H1 (cell line): ENCODE measurements around the gene TACC2. TPM values are rescaled to one million over a fixed set of nuclear protein-coding genes. Genes with fewer than 3 reads are reported as not detected.

Experiments used
- CTCF ChIA-PET: fragments of 300-600 bp; sonication (Branson Sonifier 250); formaldehyde crosslinking; loops from one replicate; lab custom pipeline; 2021; ENCODE audit not compliant: partially characterized antibody; lab: Charles Lee
- POLR2A ChIA-PET: fragments of 300-600 bp; sonication (Branson Sonifier 250); formaldehyde crosslinking; loops from one replicate; lab custom pipeline; 2021; ENCODE audit warnings: inconsistent platforms; ENCODE audit not compliant: partially characterized antibody; lab: Charles Lee
- DNase-seq, 2 experiments: peaks; one replicate each; pipeline versions ENCODE4 v3.0.0 to v3.0.0-alpha.2; 2010 to 2022; ENCODE audit warnings: low spot score in 2 of 2, low read depth in 1 of 2, mixed read lengths in 1 of 2
- FAIRE-seq: peaks from 2 replicates; lab custom pipeline; 2011; peaks lifted over from hg19 to GRCh38; lab: Jason Lieb, UNC
- H2AFZ ChIP-seq: 2 replicates; pipeline ENCODE4 v1.8.1; 2012; ENCODE audit warnings: low read length, inconsistent platforms
- H2AK5ac ChIP-seq: 2 replicates; pipeline ENCODE4 v1.6.1; 2013; ENCODE audit warnings: low read depth, low read length
- H2BK120ac ChIP-seq: replicated peaks from 2 replicates; pipeline ENCODE3; 2013; ENCODE audit warnings: low read depth, low read length, inconsistent platforms
- H2BK12ac ChIP-seq: 2 replicates; pipeline ENCODE4 v1.6.1; 2013; ENCODE audit warnings: low read depth, low read length
- H2BK15ac ChIP-seq: 2 replicates; pipeline ENCODE4 v1.6.1; 2013; ENCODE audit warnings: low read length
- H2BK20ac ChIP-seq: 2 replicates; pipeline ENCODE4 v1.6.1; 2013; ENCODE audit warnings: low read length
- H2BK5ac ChIP-seq: 2 replicates; pipeline ENCODE4 v1.6.1; 2013; ENCODE audit warnings: low read depth, low read length
- H3K14ac ChIP-seq: 2 replicates; pipeline ENCODE4 v1.6.1; 2013; ENCODE audit warnings: inconsistent platforms; ENCODE audit not compliant: insufficient read length
- H3K18ac ChIP-seq: 2 replicates; pipeline ENCODE4 v1.6.1; 2013; ENCODE audit warnings: low read length; ENCODE audit errors: extremely low read depth
- H3K23ac ChIP-seq: 2 replicates; pipeline ENCODE4 v1.6.1; 2013; ENCODE audit warnings: inconsistent platforms; ENCODE audit not compliant: insufficient read length
- H3K23me2 ChIP-seq: 2 replicates; pipeline ENCODE4 v1.6.1; 2013; ENCODE audit warnings: low read depth, low read length
- H3K27ac ChIP-seq: 2 replicates; pipeline ENCODE4 v1.6.1; 2011; ENCODE audit warnings: low read depth, low read length, inconsistent platforms
- H3K27me3 ChIP-seq, 4 experiments: replicated peaks in 1 of 4; 1 replicate in 1 of 4; 2 replicates in 3 of 4; pipeline versions ENCODE4 v1.6.1 to v1.8.1; 2011 to 2013; ENCODE audit warnings: low read length in 3 of 4, mild to moderate bottlenecking in 3 of 4, inconsistent platforms in 2 of 4, mixed read lengths in 2 of 4, moderate library complexity in 1 of 4; ENCODE audit not compliant: control insufficient read depth in 3 of 4, insufficient read depth in 3 of 4; ENCODE audit errors: extremely low read depth in 1 of 4
- H3K36me3 ChIP-seq, 4 experiments: 2 replicates each; pipeline versions ENCODE4 v1.6.1 to v1.8.1; 2011 to 2013; ENCODE audit warnings: mild to moderate bottlenecking in 4 of 4, low read length in 3 of 4, moderate library complexity in 2 of 4, control low read depth in 1 of 4, inconsistent platforms in 1 of 4; ENCODE audit not compliant: insufficient read depth in 4 of 4, control insufficient read depth in 2 of 4
- H3K4ac ChIP-seq: replicated peaks from 2 replicates; pipeline ENCODE3; 2013; ENCODE audit warnings: low read length, low read depth, mixed read lengths, inconsistent platforms; ENCODE audit not compliant: insufficient read length
- H3K4me1 ChIP-seq, 4 experiments: replicated peaks in 1 of 4; 1 replicate in 1 of 4; 2 replicates in 3 of 4; pipeline versions ENCODE4 v1.6.1 to v1.8.1; 2011 to 2013; ENCODE audit warnings: low read length in 3 of 4, inconsistent platforms in 2 of 4, mixed read lengths in 1 of 4; ENCODE audit not compliant: insufficient read depth in 4 of 4, control insufficient read depth in 3 of 4
- H3K4me2 ChIP-seq, 2 experiments: 2 replicates each; pipeline versions ENCODE4 v1.6.1 to v1.8.1; 2011 to 2013; ENCODE audit warnings: low read depth in 2 of 2, low read length in 2 of 2, control low read depth in 1 of 2, inconsistent platforms in 1 of 2, mild to moderate bottlenecking in 1 of 2; ENCODE audit not compliant: insufficient read depth in 1 of 2
- H3K4me3 ChIP-seq, 4 experiments: fragments of 200-600, 300-600 bp in 1 of 4; sonication (generic), shearing (Covaris generic), sonication (Bioruptor Twin) in 1 of 4; 2 replicates each; pipeline versions ENCODE4 v1.5.1 to v1.8.1; 2011 to 2016; ENCODE audit warnings: low read length in 4 of 4, low read depth in 3 of 4, control low read depth in 2 of 4, inconsistent platforms in 2 of 4, mild to moderate bottlenecking in 2 of 4, mixed read lengths in 1 of 4, moderate library complexity in 1 of 4; ENCODE audit not compliant: insufficient read depth in 2 of 4; ENCODE audit errors: extremely low read depth in 1 of 4
- H3K56ac ChIP-seq: replicated peaks from 2 replicates; pipeline ENCODE3; 2013; ENCODE audit warnings: low read depth, mild to moderate bottlenecking, mixed read lengths, low read length, inconsistent platforms; ENCODE audit not compliant: insufficient read length
- H3K79me1 ChIP-seq: 2 replicates; pipeline ENCODE4 v1.6.1; 2013; ENCODE audit warnings: low read depth, low read length, control low read depth
- H3K79me2 ChIP-seq, 2 experiments: 2 replicates each; pipeline versions ENCODE4 v1.6.1 to v1.8.1; 2012 to 2013; ENCODE audit warnings: low read length in 2 of 2, mild to moderate bottlenecking in 2 of 2, inconsistent platforms in 1 of 2; ENCODE audit not compliant: insufficient read depth in 2 of 2, control insufficient read depth in 1 of 2
- H3K9ac ChIP-seq, 4 experiments: replicated peaks in 1 of 4; 1 replicate in 1 of 4; 2 replicates in 3 of 4; pipeline versions ENCODE4 v1.6.1 to v1.8.1; 2011 to 2013; ENCODE audit warnings: low read depth in 3 of 4, low read length in 3 of 4, control low read depth in 2 of 4, mild to moderate bottlenecking in 2 of 4, moderate library complexity in 2 of 4, inconsistent platforms in 1 of 4; ENCODE audit errors: extremely low read depth in 1 of 4
- H3K9me3 ChIP-seq, 2 experiments: 2 replicates each; pipeline versions ENCODE4 v1.6.1 to v1.8.1; 2012 to 2013; ENCODE audit warnings: mild to moderate bottlenecking in 2 of 2, moderate library complexity in 2 of 2, control low read depth in 1 of 2, inconsistent platforms in 1 of 2, low read depth in 1 of 2, low read length in 1 of 2, mixed read lengths in 1 of 2; ENCODE audit not compliant: insufficient read depth in 2 of 2
- H4K20me1 ChIP-seq, 2 experiments: replicated peaks in 1 of 2; 2 replicates each; pipeline versions ENCODE3 to v1.8.1; 2011 to 2013; ENCODE audit warnings: inconsistent platforms in 2 of 2, low read length in 2 of 2, mild to moderate bottlenecking in 1 of 2; ENCODE audit not compliant: insufficient read depth in 2 of 2, control insufficient read depth in 1 of 2
- H4K5ac ChIP-seq: 2 replicates; pipeline ENCODE4 v1.6.1; 2013; ENCODE audit warnings: low read length, low read depth, mixed read lengths, inconsistent platforms; ENCODE audit not compliant: insufficient read length
- H4K8ac ChIP-seq: 2 replicates; pipeline ENCODE4 v1.8.0; 2013; ENCODE audit warnings: mild to moderate bottlenecking, moderate library complexity, low read length, inconsistent platforms; ENCODE audit not compliant: insufficient read depth; ENCODE audit errors: extremely low read depth
- H4K91ac ChIP-seq: replicated peaks from 2 replicates; pipeline ENCODE3; 2013; ENCODE audit warnings: low read length, mixed read lengths, inconsistent platforms; ENCODE audit not compliant: insufficient read length
- ATF2 ChIP-seq: IDR thresholded peaks from 2 replicates; pipeline ENCODE4 v1.6.1; 2012; ENCODE audit warnings: low read length, inconsistent platforms
- HDAC6 ChIP-seq: IDR thresholded peaks from one replicate; pipeline ENCODE4 v1.7.1; 2012; ENCODE audit warnings: low read depth, mild to moderate bottlenecking, inconsistent platforms, low read length, moderate library complexity
- JUND ChIP-seq: IDR thresholded peaks from 2 replicates; pipeline ENCODE4 v1.6.1; 2011; ENCODE audit warnings: mild to moderate bottlenecking, improper control_type of control experiment, low read length
- MAX ChIP-seq: IDR thresholded peaks from 2 replicates; pipeline ENCODE4 v1.6.1; 2012; ENCODE audit warnings: inconsistent platforms
- POLR2A ChIP-seq, 2 experiments: IDR thresholded peaks; 1 replicate in 1 of 2; 2 replicates in 1 of 2; pipeline ENCODE4 v1.6.1; 2011; ENCODE audit warnings: low read depth in 2 of 2, low read length in 2 of 2, mild to moderate bottlenecking in 2 of 2; ENCODE audit errors: control extremely low read depth in 1 of 2
- RXRA ChIP-seq: IDR thresholded peaks from 2 replicates; pipeline ENCODE4 v1.6.1; 2011; ENCODE audit warnings: low read depth, mild to moderate bottlenecking, low read length, moderate library complexity; ENCODE audit not compliant: insufficient read depth
- SIN3A ChIP-seq, 2 experiments: IDR thresholded peaks in 1 of 2; conservative IDR thresholded peaks in 1 of 2; 2 replicates each; pipeline ENCODE4 v1.6.1; 2011 to 2012; ENCODE audit warnings: low read length in 2 of 2, improper control_type of control experiment in 1 of 2, low read depth in 1 of 2, mild to moderate bottlenecking in 1 of 2
- TBP ChIP-seq: IDR thresholded peaks from 2 replicates; pipeline ENCODE4 v1.6.1; 2011; ENCODE audit warnings: low read depth, low read length, improper control_type of control experiment
- ZNF274 ChIP-seq: IDR thresholded peaks from 2 replicates; pipeline ENCODE4 v1.7.0; 2012; ENCODE audit warnings: low read length, borderline replicate concordance; ENCODE audit errors: extremely low read depth
- WGBS, 2 experiments: shearing (Covaris generic) in 1 of 2; methylation state at CpG; one replicate each; pipeline versions ENCODE4 v1.1.6 to v1.1.7; 2013 to 2015; ENCODE audit warnings: low lambda C conversion rate in 2 of 2, mixed read lengths in 2 of 2, inconsistent platforms in 1 of 2, low coverage in 1 of 2, missing lambda C conversion rate in 1 of 2; ENCODE audit not compliant: insufficient replicate concordance in 2 of 2, insufficient coverage in 1 of 2, insufficient read length in 1 of 2; ENCODE audit errors: extremely low coverage in 1 of 2, missing lambda C conversion rate in 1 of 2; 5-methylcytosine and 5-hydroxymethylcytosine counted together
- polyA plus RNA-seq, 7 experiments: library from polyadenylated mRNA; depleted of rRNA in 3 of 7; stranded (reverse) in 5 of 7; unstranded in 2 of 7; fragments of >200 nt in 5 of 7; fragments of 200-250 nt in 2 of 7; gene quantifications; 1 replicate in 5 of 7; 2 replicates in 1 of 7; 4 replicates in 1 of 7; pipeline versions ENCODE4 v1.2.1 to v1.2.3, GENCODE V29; 2011 to 2013; ENCODE audit warnings: missing spikeins in 2 of 7, mixed read lengths in 2 of 7
- total RNA-seq: library from RNA; stranded (reverse); fragmentation: NEBNext Ultra II Directional; extraction: Animal tissue kit (Norgen Biotek cat#: 25700); gene quantifications from 2 replicates; pipeline ENCODE4 v1.2.1, GENCODE V29; 2021

The TACC2 gene
- total and polyA plus RNA-seq, 2 of the 8 experiments (the other 6 are each of a cell fraction or from before 2014, with no cell fraction given): 21.2 to 46.6 TPM

- Histone ChIP-seq H3K4me2 (no peak overlapping the region), H3K36me3 (peaks cover 0 to 4% (median under 1%) of the 10 kb centered on the region in 4 experiments; a peak in 1 of 8 replicates), H2AK5ac (no peak overlapping the region), H2BK20ac (no peak overlapping the region), H2BK12ac (no peak overlapping the region), H3K79me2 (no peaks in the 10 kb centered on the region), H3K56ac (no peak overlapping the region), H3K79me1 (no peaks in the 10 kb centered on the region), H2BK5ac (no peak overlapping the region), H3K4me3 (no peak overlapping the region), H3K4ac (no peak overlapping the region), H4K20me1 (peaks cover 0 to 4% of the 10 kb centered on the region in 2 experiments), H4K91ac (no peak overlapping the region), H3K14ac (no peak overlapping the region), H3K23me2 (no peaks in the 10 kb centered on the region), H2BK120ac (no peak overlapping the region), H3K23ac (no peak overlapping the region), H3K9ac (no peak overlapping the region), H4K5ac (no peak overlapping the region), H2BK15ac (no peak overlapping the region), H4K8ac (no peak overlapping the region; the same call in 1 of the 2 replicates), H3K27ac (no peak overlapping the region), H3K27me3 (no peaks in the 10 kb centered on the region), H2AFZ (no peak overlapping the region), H3K4me1 (peaks cover 0 to 2% (median 0%) of the 10 kb centered on the region in 4 experiments; a peak in 2 of 7 replicates), H3K9me3 (no peaks in the 10 kb centered on the region), H3K18ac (no peak overlapping the region)
- WGBS, 2 experiments: 69% methylated on average over 14 of the region's 14 CpGs; no CpG with 5 or more reads in 1 of the 2 experiments
- ChIA-PET POLR2A (interaction anchor here (1.3 to 2.5 kb wide), 3 partner anchors 9 to 167 kb away, joined by 3 to 12 read pairs (median 4); no protein-coding TSS in a partner anchor), CTCF (interaction anchor here (0.6 to 5.4 kb wide), 52 partner anchors 10 to 381 kb away, joined by 3 to 58 read pairs (median 4); no protein-coding TSS in a partner anchor)
- peak; percentile 94 for FAIRE-seq
- DNase-seq: peak in 1 of 2 experiments; percentile 88
- TF ChIP-seq JUND (0 out of 2 replicates have a peak, but pooled peaks have one; percentile 10), SIN3A (conservative IDR thresholded peaks at IDR 0.05 in 1 of 2, IDR thresholded peaks at IDR 0.05 in 1 of 2; ENCODE audit: low read depth in 1 of 2, low read length in 2 of 2) (no peak), RXRA (no peak), ZNF274 (no peak), MAX (0 out of 2 replicates have a peak, but pooled peaks have one; percentile 29), ATF2 (no peak), HDAC6 (no peak), POLR2A (IDR thresholded peaks at IDR 0.05; ENCODE audit: control extremely low read depth in 1 of 2, low read depth in 2 of 2, low read length in 2 of 2) (no peak), TBP (no peak)
These were observed 279.1 kb downstream of the TACC2 start for GRCh38 chr10:122267849-122268737.
